HEK293 (cell line): ENCODE results near the gene CENPX.
"Not testable (repeated sequence)": the region's sequence is repeated elsewhere in the genome, so short reads cannot be mapped to it uniquely, and the experiment has no call there.

ENCODE experiments used
- CTCF ChIA-PET: fragments of 350-600 bp; formaldehyde crosslinking; extraction: SDS; loops from one replicate; lab custom pipeline; 2021; ENCODE audit warnings: antibody characterized with exemption; lab: Yijun Ruan, JAX
- POLR2A ChIA-PET: fragments of 300-600 bp; formaldehyde crosslinking; extraction: SDS; loops from one replicate; lab custom pipeline; 2020; ENCODE audit warnings: antibody characterized with exemption, inconsistent platforms; lab: Yijun Ruan, JAX
- H3K27ac ChIP-seq: fragments of 200-500 bp; sonication (Bioruptor generic); 2 replicates; pipeline ENCODE4 v1.5.1; 2014; ENCODE audit warnings: low read depth, low read length, control low read depth, inconsistent platforms; ENCODE audit errors: extremely low read depth
- H3K36me3 ChIP-seq, 2 experiments: fragments of 200-500 bp in 1 of 2; sonication (Bioruptor generic) in 1 of 2; 1 replicate in 1 of 2; 2 replicates in 1 of 2; pipeline ENCODE4 v1.5.1; 2014 to 2017; ENCODE audit warnings: inconsistent platforms in 2 of 2, low read length in 2 of 2; ENCODE audit not compliant: control insufficient read depth in 2 of 2, insufficient read depth in 1 of 2
- H3K4me1 ChIP-seq: fragments of 200-500 bp; sonication (Bioruptor generic); 2 replicates; pipeline ENCODE4 v1.5.1; 2014; ENCODE audit warnings: mild to moderate bottlenecking, low read length, inconsistent platforms; ENCODE audit not compliant: control insufficient read depth, insufficient read depth
- H3K4me3 ChIP-seq: 2 replicates; pipeline ENCODE4 v1.5.1; 2011; ENCODE audit warnings: low read depth, mild to moderate bottlenecking, control low read depth, low read length, moderate library complexity
- H3K9me3 ChIP-seq: fragments of 200-500 bp; sonication (Bioruptor generic); 2 replicates; pipeline ENCODE4 v1.5.1; 2014; ENCODE audit warnings: low read depth, low read length, inconsistent platforms; ENCODE audit not compliant: control insufficient read depth, insufficient read depth
- HOXA7 ChIP-seq: sonication (generic); formaldehyde crosslinking; IDR thresholded peaks from 2 replicates; pipeline ENCODE4 v1.8.1; 2022; ENCODE audit warnings: missing genetic modification reagents, borderline replicate concordance
- KLF1 ChIP-seq: fragments of 450-650 bp; formaldehyde crosslinking; IDR thresholded peaks from 2 replicates; pipeline ENCODE4 v1.5.1; 2016; ENCODE audit warnings: missing biosample characterization, missing genetic modification characterization
- KLF9 ChIP-seq: fragments of 450-650 bp; formaldehyde crosslinking; IDR thresholded peaks from 2 replicates; pipeline ENCODE4 v1.5.1; 2016; ENCODE audit warnings: missing biosample characterization, missing genetic modification characterization, low read depth
- MEIS1 ChIP-seq: sonication (generic); formaldehyde crosslinking; IDR thresholded peaks from 2 replicates; pipeline ENCODE4 v1.8.1; 2022; ENCODE audit warnings: missing genetic modification reagents, mild to moderate bottlenecking, borderline replicate concordance
- ZFP69B ChIP-seq: fragments of 450-650 bp; formaldehyde crosslinking; IDR thresholded peaks from 2 replicates; pipeline ENCODE4 v1.5.1; 2016; ENCODE audit warnings: missing biosample characterization, missing genetic modification characterization
- ZNF114 ChIP-seq: fragments of 450-650 bp; formaldehyde crosslinking; IDR thresholded peaks from 2 replicates; pipeline ENCODE4 v1.5.0; 2017; ENCODE audit warnings: missing biosample characterization, missing genetic modification characterization
- ZNF175 ChIP-seq: fragments of 450-650 bp; formaldehyde crosslinking; IDR thresholded peaks from 2 replicates; pipeline ENCODE4 v1.5.1; 2016; ENCODE audit warnings: missing biosample characterization, missing genetic modification characterization
- ZNF19 ChIP-seq: fragments of 450-650 bp; formaldehyde crosslinking; IDR thresholded peaks from 2 replicates; pipeline ENCODE4; 2016; ENCODE audit warnings: missing biosample characterization, missing genetic modification characterization, low read depth
- ZNF202 ChIP-seq: fragments of 450-650 bp; formaldehyde crosslinking; IDR thresholded peaks from 2 replicates; pipeline ENCODE4 v1.5.1; 2016; ENCODE audit warnings: missing biosample characterization, missing genetic modification characterization, borderline replicate concordance
- ZNF266 ChIP-seq: fragments of 450-650 bp; formaldehyde crosslinking; IDR thresholded peaks from 2 replicates; pipeline ENCODE4 v1.5.1; 2016; ENCODE audit warnings: missing biosample characterization, missing genetic modification characterization, low read depth
- ZNF324 ChIP-seq: fragments of 450-650 bp; formaldehyde crosslinking; IDR thresholded peaks from 2 replicates; pipeline ENCODE4 v1.5.1; 2016; ENCODE audit warnings: missing biosample characterization, missing genetic modification characterization
- ZNF335 ChIP-seq: fragments of 450-650 bp; formaldehyde crosslinking; conservative IDR thresholded peaks from 2 replicates; pipeline ENCODE4 v1.5.1; 2016; ENCODE audit warnings: missing biosample characterization, missing genetic modification characterization
- ZNF394 ChIP-seq: fragments of 450-650 bp; formaldehyde crosslinking; IDR thresholded peaks from 2 replicates; pipeline ENCODE4 v1.5.1; 2016; ENCODE audit warnings: missing biosample characterization, missing genetic modification characterization, mild to moderate bottlenecking, moderate library complexity, borderline replicate concordance
- ZNF776 ChIP-seq: fragments of 450-650 bp; formaldehyde crosslinking; IDR thresholded peaks from 2 replicates; pipeline ENCODE4 v1.5.0; 2017; ENCODE audit warnings: missing biosample characterization, missing genetic modification characterization, borderline replicate concordance
- ZNF777 ChIP-seq: fragments of 450-650 bp; formaldehyde crosslinking; IDR thresholded peaks from 2 replicates; pipeline ENCODE4 v1.5.1; 2017; ENCODE audit warnings: missing biosample characterization, missing genetic modification characterization, borderline replicate concordance
- ZNF791 ChIP-seq: fragments of 450-650 bp; formaldehyde crosslinking; IDR thresholded peaks from 2 replicates; pipeline ENCODE4 v1.5.1; 2016; ENCODE audit warnings: missing biosample characterization, missing genetic modification characterization
- ZSCAN16 ChIP-seq: fragments of 450-650 bp; formaldehyde crosslinking; IDR thresholded peaks from 2 replicates; pipeline ENCODE4 v1.5.1; 2016; ENCODE audit warnings: missing biosample characterization, missing genetic modification characterization
- TF ChIP-seq, protein P1 (sequence below): fragments of 450-650 bp; formaldehyde crosslinking; IDR thresholded peaks from 2 replicates; pipeline ENCODE4 v1.5.1; 2016; ENCODE audit warnings: missing biosample characterization, missing genetic modification characterization
- TF ChIP-seq, protein P2 (sequence below): fragments of 450-650 bp; formaldehyde crosslinking; IDR thresholded peaks from 2 replicates; pipeline ENCODE4 v1.5.1; 2016; ENCODE audit warnings: missing biosample characterization, missing genetic modification characterization, low read depth
- TF ChIP-seq, protein P3 (sequence below): fragments of 450-650 bp; formaldehyde crosslinking; IDR thresholded peaks from 2 replicates; pipeline ENCODE4 v1.5.1; 2017; ENCODE audit warnings: missing biosample characterization, missing genetic modification characterization
- TF ChIP-seq, protein P4 (sequence below): fragments of 450-650 bp; formaldehyde crosslinking; IDR thresholded peaks from 2 replicates; pipeline ENCODE4 v1.5.1; 2016; ENCODE audit warnings: missing biosample characterization, missing genetic modification characterization, borderline replicate concordance

Gene CENPX

DNA sequence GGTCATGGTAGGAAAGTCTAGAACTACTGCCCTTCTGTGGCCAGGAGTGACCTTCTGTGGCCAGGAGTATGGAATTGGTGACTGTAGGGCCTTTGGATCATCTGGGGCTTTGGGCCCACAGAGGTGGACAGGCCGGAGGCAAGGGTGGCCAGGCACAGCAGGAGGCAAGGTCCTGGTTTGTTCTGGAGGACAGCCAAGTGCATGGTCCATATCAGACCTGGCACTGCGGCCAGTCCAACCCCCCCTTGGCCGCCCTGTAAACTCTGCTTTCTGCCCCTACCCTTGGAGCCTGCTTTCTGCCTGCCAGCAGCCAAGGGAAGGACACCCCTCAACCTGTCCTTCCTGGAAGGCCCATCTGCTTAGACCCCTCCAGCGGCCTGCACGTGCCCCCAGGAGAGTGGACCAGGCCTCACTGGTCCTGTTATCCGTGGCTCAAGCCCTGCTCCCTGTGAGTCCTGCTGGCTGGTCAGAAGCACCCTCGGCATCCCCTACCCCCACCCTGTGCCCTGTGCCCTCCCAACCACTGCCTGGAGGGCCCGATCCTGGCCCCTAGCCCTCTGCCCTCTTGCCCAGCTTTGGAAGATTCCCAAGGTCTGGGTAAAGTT, 17.1 kb upstream of the CENPX start (continued):
- TF ChIP-seq, protein P1, sequence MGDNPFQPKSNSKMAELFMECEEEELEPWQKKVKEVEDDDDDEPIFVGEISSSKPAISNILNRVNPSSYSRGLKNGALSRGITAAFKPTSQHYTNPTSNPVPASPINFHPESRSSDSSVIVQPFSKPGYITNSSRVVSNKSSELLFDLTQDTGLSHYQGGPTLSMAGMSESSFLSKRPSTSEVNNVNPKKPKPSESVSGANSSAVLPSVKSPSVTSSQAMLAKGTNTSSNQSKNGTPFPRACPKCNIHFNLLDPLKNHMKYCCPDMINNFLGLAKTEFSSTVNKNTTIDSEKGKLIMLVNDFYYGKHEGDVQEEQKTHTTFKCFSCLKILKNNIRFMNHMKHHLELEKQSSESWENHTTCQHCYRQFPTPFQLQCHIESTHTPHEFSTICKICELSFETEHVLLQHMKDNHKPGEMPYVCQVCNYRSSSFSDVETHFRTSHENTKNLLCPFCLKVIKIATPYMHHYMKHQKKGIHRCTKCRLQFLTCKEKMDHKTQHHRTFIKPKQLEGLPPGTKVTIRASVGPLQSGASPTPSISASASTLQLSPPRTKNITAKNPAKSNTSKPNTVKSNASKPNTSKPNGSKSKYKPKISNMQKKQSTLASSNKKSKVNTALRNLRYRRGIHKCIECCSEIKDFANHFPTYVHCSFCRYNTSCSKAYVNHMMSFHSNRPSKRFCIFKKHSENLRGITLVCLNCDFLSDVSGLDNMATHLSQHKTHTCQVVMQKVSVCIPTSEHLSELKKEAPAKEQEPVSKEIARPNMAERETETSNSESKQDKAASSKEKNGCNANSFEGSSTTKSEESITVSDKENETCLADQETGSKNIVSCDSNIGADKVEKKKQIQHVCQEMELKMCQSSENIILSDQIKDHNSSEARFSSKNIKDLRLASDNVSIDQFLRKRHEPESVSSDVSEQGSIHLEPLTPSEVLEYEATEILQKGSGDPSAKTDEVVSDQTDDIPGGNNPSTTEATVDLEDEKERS (tag by site-specific recombination) = no peak
- TF ChIP-seq ZNF394 (tag by site-specific recombination) = no peak
- TF ChIP-seq ZNF19 = no peak
- no peak for TF ChIP-seq HOXA7
- TF ChIP-seq KLF9 (tag by site-specific recombination) = no peak
- TF ChIP-seq ZNF266 (tag by site-specific recombination) = no peak
- no peak for TF ChIP-seq ZNF776

DNA sequence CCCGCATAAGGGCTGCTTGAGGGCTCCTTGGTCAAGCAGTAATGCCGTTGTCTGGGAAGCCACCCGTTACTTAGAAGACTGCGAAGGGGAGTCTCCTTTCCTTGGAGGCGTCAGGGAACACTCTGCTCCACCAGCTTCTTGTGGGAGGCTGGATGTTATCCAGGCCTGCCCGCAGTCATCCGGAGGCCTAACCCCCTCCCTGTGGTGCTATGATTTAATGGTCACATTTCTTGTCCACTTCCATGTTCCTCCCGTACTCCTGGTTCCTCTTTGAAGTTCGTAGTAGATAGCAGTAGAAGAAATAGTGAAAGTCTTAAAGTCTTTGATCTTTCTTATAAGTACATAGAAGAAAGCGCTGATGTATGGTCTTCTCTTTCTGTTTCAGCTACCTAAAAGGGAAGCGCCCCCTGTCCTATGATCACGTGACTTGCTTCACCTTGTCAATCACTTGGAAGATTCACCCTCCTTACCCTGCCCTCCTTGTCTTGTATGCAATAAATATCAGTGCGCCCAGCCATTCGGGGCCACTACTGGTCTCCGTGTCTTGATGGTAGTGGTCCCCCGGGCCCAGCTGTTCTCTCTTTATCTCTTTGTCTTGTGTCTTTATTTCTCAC, 16.2 kb upstream of the CENPX start:
- H3K27ac ChIP-seq, H3K9me3 ChIP-seq, H3K4me3 ChIP-seq: not testable (repeated sequence)
- H3K36me3 ChIP-seq = peaks cover 0 to 20% of the 10 kb centered on the region in 2 experiments; a peak in 1 of 3 replicates
- H3K4me1 ChIP-seq = peaks cover 10% of the 10 kb centered on the region
- ChIA-PET CTCF (interaction anchor here (0.6 to 7.2 kb wide), 5 partner anchors 16 to 159 kb away, joined by 3 to 42 read pairs (median 5); partner anchors contain the start of genes CENPX and LRRC45), POLR2A (interaction anchor here (2.7 kb wide), 1 partner anchor 17 kb away, joined by 96 read pairs; the partner anchor contains the start of genes GPS1 and RFNG)

DNA sequence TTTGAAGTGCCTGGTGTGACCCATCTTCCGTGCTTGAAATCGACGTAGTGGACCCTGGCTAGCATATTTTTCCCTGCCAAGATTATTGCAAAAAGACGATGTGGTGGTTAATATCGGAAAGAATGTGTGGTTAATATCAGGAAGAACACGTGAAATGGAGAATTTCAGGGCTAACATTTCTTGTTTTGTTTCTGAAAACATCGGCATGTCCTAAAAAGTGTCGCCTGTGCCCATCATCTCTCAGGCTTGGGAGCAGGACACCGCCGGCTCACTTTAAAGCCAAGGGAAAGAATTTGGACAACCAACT, 15.2 kb upstream of the CENPX start:
- H3K4me1 ChIP-seq = peaks cover 10% of the 10 kb centered on the region
- TF ChIP-seq ZNF114 (tag by site-specific recombination) (no peak), ZNF777 (tag by site-specific recombination) (no peak), ZNF324 (tag by site-specific recombination) (no peak), ZNF776 (no peak), ZNF394 (tag by site-specific recombination) (no peak), ZNF175 (tag by site-specific recombination) (no peak), ZNF791 (no peak), ZSCAN16 (no peak), KLF1 (no peak), ZFP69B (peak; percentile 11), MEIS1 (no peak), ZNF202 (no peak), ZNF335 (tag by site-specific recombination) (peak; percentile 88)
- TF ChIP-seq, protein P2, sequence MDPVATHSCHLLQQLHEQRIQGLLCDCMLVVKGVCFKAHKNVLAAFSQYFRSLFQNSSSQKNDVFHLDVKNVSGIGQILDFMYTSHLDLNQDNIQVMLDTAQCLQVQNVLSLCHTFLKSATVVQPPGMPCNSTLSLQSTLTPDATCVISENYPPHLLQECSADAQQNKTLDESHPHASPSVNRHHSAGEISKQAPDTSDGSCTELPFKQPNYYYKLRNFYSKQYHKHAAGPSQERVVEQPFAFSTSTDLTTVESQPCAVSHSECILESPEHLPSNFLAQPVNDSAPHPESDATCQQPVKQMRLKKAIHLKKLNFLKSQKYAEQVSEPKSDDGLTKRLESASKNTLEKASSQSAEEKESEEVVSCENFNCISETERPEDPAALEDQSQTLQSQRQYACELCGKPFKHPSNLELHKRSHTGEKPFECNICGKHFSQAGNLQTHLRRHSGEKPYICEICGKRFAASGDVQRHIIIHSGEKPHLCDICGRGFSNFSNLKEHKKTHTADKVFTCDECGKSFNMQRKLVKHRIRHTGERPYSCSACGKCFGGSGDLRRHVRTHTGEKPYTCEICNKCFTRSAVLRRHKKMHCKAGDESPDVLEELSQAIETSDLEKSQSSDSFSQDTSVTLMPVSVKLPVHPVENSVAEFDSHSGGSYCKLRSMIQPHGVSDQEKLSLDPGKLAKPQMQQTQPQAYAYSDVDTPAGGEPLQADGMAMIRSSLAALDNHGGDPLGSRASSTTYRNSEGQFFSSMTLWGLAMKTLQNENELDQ = no peak
- TF ChIP-seq, protein P3, sequence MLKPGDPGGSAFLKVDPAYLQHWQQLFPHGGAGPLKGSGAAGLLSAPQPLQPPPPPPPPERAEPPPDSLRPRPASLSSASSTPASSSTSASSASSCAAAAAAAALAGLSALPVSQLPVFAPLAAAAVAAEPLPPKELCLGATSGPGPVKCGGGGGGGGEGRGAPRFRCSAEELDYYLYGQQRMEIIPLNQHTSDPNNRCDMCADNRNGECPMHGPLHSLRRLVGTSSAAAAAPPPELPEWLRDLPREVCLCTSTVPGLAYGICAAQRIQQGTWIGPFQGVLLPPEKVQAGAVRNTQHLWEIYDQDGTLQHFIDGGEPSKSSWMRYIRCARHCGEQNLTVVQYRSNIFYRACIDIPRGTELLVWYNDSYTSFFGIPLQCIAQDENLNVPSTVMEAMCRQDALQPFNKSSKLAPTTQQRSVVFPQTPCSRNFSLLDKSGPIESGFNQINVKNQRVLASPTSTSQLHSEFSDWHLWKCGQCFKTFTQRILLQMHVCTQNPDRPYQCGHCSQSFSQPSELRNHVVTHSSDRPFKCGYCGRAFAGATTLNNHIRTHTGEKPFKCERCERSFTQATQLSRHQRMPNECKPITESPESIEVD = no peak
- TF ChIP-seq, protein P4, sequence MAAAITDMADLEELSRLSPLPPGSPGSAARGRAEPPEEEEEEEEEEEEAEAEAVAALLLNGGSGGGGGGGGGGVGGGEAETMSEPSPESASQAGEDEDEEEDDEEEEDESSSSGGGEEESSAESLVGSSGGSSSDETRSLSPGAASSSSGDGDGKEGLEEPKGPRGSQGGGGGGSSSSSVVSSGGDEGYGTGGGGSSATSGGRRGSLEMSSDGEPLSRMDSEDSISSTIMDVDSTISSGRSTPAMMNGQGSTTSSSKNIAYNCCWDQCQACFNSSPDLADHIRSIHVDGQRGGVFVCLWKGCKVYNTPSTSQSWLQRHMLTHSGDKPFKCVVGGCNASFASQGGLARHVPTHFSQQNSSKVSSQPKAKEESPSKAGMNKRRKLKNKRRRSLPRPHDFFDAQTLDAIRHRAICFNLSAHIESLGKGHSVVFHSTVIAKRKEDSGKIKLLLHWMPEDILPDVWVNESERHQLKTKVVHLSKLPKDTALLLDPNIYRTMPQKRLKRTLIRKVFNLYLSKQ (tag by site-specific recombination) = no peak
- H3K9me3 ChIP-seq = no peaks in the 10 kb centered on the region
- CTCF ChIA-PET = interaction anchor here (0.6 to 7.2 kb wide), 29 partner anchors 8 to 487 kb away, joined by 3 to 42 read pairs (median 4); partner anchors contain the start of genes CENPX, FASN and LRRC45
- POLR2A ChIA-PET = interaction anchor here (0.6 to 2.7 kb wide), 38 partner anchors 9 to 525 kb away, joined by 3 to 96 read pairs (median 4); partner anchors contain the start of genes ARL16, CENPX, DUS1L and FASN
- H3K4me3 ChIP-seq = no peak overlapping the region
- H3K27ac ChIP-seq = no peak overlapping the region
- H3K36me3 ChIP-seq = peaks cover 0 to 29% of the 10 kb centered on the region in 2 experiments; a peak in 1 of 3 replicates
